ENCODE measurements around the gene POU2F3. TPM values are rescaled to one million over a fixed set of nuclear protein-coding genes. Genes with fewer than 3 reads are reported as not detected.

Gene POU2F3
- total and polyA plus RNA-seq, 2 of the 4 experiments (the other 2 are of a cell fraction), result under 0.01 to 0.09 TPM

DNA sequence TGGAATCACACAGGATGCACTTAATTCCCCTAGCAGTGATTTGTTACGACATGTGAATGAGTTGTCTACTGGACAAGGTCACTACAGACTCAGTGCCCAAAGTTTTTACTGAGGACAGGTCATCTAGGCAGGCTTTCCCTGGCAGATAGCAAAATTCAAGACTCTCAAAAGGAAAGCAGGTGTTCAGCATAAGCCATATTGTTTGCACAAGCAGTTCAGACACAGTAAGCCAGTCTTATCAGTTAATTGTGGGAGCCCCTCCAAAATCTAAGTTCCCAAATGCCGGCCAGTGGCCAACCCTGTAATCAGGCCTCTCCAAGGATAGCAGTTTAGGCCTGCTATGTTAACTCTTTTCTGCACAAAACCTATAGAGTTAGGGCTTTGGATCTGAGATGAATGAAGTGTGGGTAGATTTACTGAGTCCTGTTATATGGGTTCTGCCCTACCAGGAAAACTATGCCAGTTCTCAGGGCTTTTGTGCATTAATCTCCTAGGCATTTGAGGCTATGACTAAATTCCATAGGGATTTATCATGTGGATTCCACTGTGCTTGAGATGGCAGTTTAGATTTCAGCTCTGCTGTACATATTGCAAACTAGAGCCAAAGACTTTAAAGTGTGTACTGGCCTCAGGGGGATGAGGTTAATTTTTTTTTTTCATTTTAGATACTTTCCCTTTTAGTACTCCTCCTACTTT lies 91.5 kb downstream of the POU2F3 start:
- dilution Hi-C loops (cut with HindIII; ENCODE audit: low sequenced_read_pairs, unreplicated experiment), result no loop called here
- POLR2A ChIA-PET (ENCODE audit: unreplicated experiment), result interaction anchor here (0.7 kb wide), 1 partner anchor 126 kb away, joined by 3 read pairs; no protein-coding TSS in a partner anchor
- TF ChIP-seq NFE2L2 (IDR thresholded peaks at IDR 0.05; ENCODE audit: low read depth, low read length) (no peak), BHLHE40 (IDR thresholded peaks at IDR 0.05; ENCODE audit: low read depth, low read length) (no peak), RCOR1 (IDR thresholded peaks at IDR 0.05; ENCODE audit: insufficient replicate concordance, low read length) (no peak), CHD1 (IDR thresholded peaks at IDR 0.05; ENCODE audit: low read depth, low read length) (no peak), MAFK (IDR thresholded peaks at IDR 0.05; ENCODE audit: low read depth, low read length) (peak; percentile 15; the same call in 1 of the 2 replicates), RAD21 (IDR thresholded peaks at IDR 0.05; ENCODE audit: low read length) (no peak), RFX5 (IDR thresholded peaks at IDR 0.05; ENCODE audit: low read depth, low read length) (no peak), CTCF (conservative IDR thresholded peaks at IDR 0.05; ENCODE audit: low read depth, low read length) (no peak), SMC3 (IDR thresholded peaks at IDR 0.05; ENCODE audit: low read depth, low read length) (no peak), CEBPB (IDR thresholded peaks at IDR 0.05; ENCODE audit: low read depth, low read length) (peak; percentile 52; the same call in 1 of the 2 replicates), FOS (IDR thresholded peaks at IDR 0.05; ENCODE audit: low read depth, low read length) (peak; percentile 50)
- TF ChIP-seq, protein P1, sequence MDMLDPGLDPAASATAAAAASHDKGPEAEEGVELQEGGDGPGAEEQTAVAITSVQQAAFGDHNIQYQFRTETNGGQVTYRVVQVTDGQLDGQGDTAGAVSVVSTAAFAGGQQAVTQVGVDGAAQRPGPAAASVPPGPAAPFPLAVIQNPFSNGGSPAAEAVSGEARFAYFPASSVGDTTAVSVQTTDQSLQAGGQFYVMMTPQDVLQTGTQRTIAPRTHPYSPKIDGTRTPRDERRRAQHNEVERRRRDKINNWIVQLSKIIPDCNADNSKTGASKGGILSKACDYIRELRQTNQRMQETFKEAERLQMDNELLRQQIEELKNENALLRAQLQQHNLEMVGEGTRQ (IDR thresholded peaks at IDR 0.05; ENCODE audit: low read depth, low read length), result no peak
- TF ChIP-seq, protein P2, sequence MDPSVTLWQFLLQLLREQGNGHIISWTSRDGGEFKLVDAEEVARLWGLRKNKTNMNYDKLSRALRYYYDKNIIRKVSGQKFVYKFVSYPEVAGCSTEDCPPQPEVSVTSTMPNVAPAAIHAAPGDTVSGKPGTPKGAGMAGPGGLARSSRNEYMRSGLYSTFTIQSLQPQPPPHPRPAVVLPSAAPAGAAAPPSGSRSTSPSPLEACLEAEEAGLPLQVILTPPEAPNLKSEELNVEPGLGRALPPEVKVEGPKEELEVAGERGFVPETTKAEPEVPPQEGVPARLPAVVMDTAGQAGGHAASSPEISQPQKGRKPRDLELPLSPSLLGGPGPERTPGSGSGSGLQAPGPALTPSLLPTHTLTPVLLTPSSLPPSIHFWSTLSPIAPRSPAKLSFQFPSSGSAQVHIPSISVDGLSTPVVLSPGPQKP (IDR thresholded peaks at IDR 0.05; ENCODE audit: borderline replicate concordance, low read depth, low read length), result no peak

More for the DNA sequence above, 91.5 kb downstream of the POU2F3 start:
- Histone ChIP-seq H3K56ac (ENCODE audit: extremely low read depth, insufficient read depth, low read length) (peak overlapping the region; percentile 73; the same call in 1 of the 2 replicates), H3K9me3 (ENCODE audit: control insufficient read depth, insufficient read depth, low read length) (no peaks in the 10 kb centered on the region), H3K79me1 (ENCODE audit: low read depth in 1 of 2, low read length in 2 of 2) (peaks cover 27 to 51% of the 10 kb centered on the region in 2 experiments), H3K9me1 (ENCODE audit: insufficient read depth, low read length) (peaks cover 18% of the 10 kb centered on the region), H4K8ac (ENCODE audit: low read depth in 2 of 2, low read length in 2 of 2) (peak overlapping the region; percentile 11 to 29; a peak in 2 of 4 replicates), H4K5ac (ENCODE audit: low read depth, low read length) (peak overlapping the region; percentile 51; the same call in 1 of the 2 replicates), H3K27me3 (ENCODE audit: control insufficient read depth, insufficient read depth, low read length) (no peaks in the 10 kb centered on the region), H2BK15ac (ENCODE audit: low read depth, low read length) (peak overlapping the region; percentile 51; the same call in 2 of the 3 replicates), H3K4ac (ENCODE audit: low read depth, low read length) (peak overlapping the region; percentile 79), H2BK120ac (ENCODE audit: low read depth, low read length) (peak overlapping the region; percentile 66), H3K9ac (ENCODE audit: low read depth, low read length) (no peak overlapping the region), H4K20me1 (ENCODE audit: insufficient read depth, low read length) (peaks cover 4% of the 10 kb centered on the region; the same call in 1 of the 2 replicates), H3K23ac (ENCODE audit: low read depth, low read length) (0 out of 2 replicates have a peak overlapping the region, but pooled peaks have one; percentile 0), H3K18ac (ENCODE audit: low read depth, low read length) (peak overlapping the region; percentile 24), H2BK20ac (ENCODE audit: low read depth, low read length) (peak overlapping the region; percentile 80), H3K27ac (ENCODE audit: insufficient read depth, low read length) (peak overlapping the region; percentile 80), H2AK5ac (ENCODE audit: low read depth, low read length) (0 out of 2 replicates have a peak overlapping the region, but pooled peaks have one; percentile 54), H2AFZ (replicated peaks; ENCODE audit: low read length, poor library complexity) (no peak overlapping the region), H4K91ac (ENCODE audit: insufficient read depth, low read depth, low read length) (peak overlapping the region; percentile 65), H3K4me1 (ENCODE audit: control insufficient read depth, insufficient read depth, low read length) (peaks cover 16% of the 10 kb centered on the region), H3K4me3 (ENCODE audit: insufficient read depth, low read depth, low read length) (no peak overlapping the region), H2BK5ac (ENCODE audit: low read depth, low read length, poor library complexity, severe bottlenecking) (peak overlapping the region; percentile 84), H3K36me3 (ENCODE audit: control insufficient read depth, insufficient read depth, low read length) (peaks cover 9% of the 10 kb centered on the region), H3K4me2 (ENCODE audit: low read depth, low read length) (peak overlapping the region; percentile 64), H2AK9ac (replicated peaks; ENCODE audit: low read depth, low read length, poor library complexity) (no peak overlapping the region), H3K14ac (replicated peaks; ENCODE audit: low read depth, low read length) (peak overlapping the region; percentile 38; the same call in 1 of the 2 replicates)
- no CpG with 5 or more reads among the region's 2 CpGs for WGBS, 2 experiments (ENCODE audit: extremely low coverage in 2 of 2, insufficient read length in 1 of 2)
- in situ Hi-C loops (cut with MboI; ENCODE audit: low sequenced_read_pairs) (loop anchor here (25.0 kb wide), 1 partner anchor 106 kb away; no protein-coding TSS in a partner anchor), intact Hi-C loops (cut with micrococcal nuclease) (loop anchor here (5.0 to 10.0 kb wide), 5 partner anchors 171 to 1263 kb away; no protein-coding TSS in a partner anchor)
- ATAC-seq (ENCODE audit: low read depth) (peak; percentile 36), DNase-seq (peak; percentile 91)
- BruUV-seq (replicated peaks), result no TSS peak
- CTCF ChIA-PET, result interaction anchor here (0.6 to 0.7 kb wide), 2 partner anchors 122 to 180 kb away, joined by 4 to 6 read pairs; partner anchors contain the start of gene GRIK4
